Memory B cell (primary cell): ENCODE measurements around the gene RNASE3.
A peak's percentile ranks its signal among the peaks of the same experiment; 100 is the strongest.
"Not testable (repeated sequence)": the region's sequence is repeated elsewhere in the genome, so short reads cannot be mapped to it uniquely, and the experiment has no call there.

Source experiments
- ATAC-seq: fragments of 150-1000 bp; cut with Tn5 transposase; 2 replicates; pipeline ENCODE4 v1.10.0; 2021; ENCODE audit warnings: low read depth, mild to moderate bottlenecking, moderate library complexity
- DNase-seq, 2 donors: peaks; one replicate each; pipeline ENCODE4 v3.0.0; 2022; ENCODE audit warnings: low spot score in 2 of 2
- H3K27ac Mint-ChIP-seq: one replicate; pipeline ENCODE4 v1.8.0; 2022; ENCODE audit warnings: mild to moderate bottlenecking, moderate library complexity, mixed read lengths
- H3K27me3 Mint-ChIP-seq: one replicate; pipeline ENCODE4 v1.8.0; 2022; ENCODE audit warnings: mixed read lengths
- H3K36me3 Mint-ChIP-seq: one replicate; pipeline ENCODE4 v1.8.0; 2022; ENCODE audit warnings: mild to moderate bottlenecking, mixed read lengths
- H3K4me1 Mint-ChIP-seq: one replicate; pipeline ENCODE4 v1.8.0; 2022; ENCODE audit warnings: mixed read lengths
- H3K4me3 Mint-ChIP-seq: one replicate; pipeline ENCODE4 v1.8.0; 2022; ENCODE audit warnings: mild to moderate bottlenecking, moderate library complexity, mixed read lengths
- H3K9me3 Mint-ChIP-seq: one replicate; pipeline ENCODE4 v1.8.0; 2022; ENCODE audit warnings: mixed read lengths

The RNASE3 gene

DNA sequence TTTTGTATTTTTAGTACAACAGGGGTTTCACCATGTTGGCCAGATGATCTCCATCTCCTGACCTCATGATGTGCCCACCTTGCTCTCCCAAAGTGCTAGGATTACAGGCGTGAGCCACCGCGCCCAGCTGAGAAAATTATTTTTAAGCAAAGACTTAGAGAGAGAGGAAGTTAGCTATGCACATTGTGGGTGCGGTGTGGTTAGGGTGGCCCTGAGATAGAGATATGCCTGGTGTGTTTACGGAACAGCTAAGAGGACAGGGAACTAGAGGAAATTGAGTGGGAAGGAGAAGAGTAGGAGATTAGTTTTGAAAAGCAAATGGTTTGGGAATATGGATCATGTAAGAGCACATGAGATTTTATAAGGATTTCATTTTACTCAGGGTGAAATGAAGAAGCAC lies 10.0 kb upstream of the RNASE3 start:
- not testable (repeated sequence) for H3K27me3 Mint-ChIP-seq, DNase-seq, H3K27ac Mint-ChIP-seq, H3K4me3 Mint-ChIP-seq, H3K9me3 Mint-ChIP-seq, H3K36me3 Mint-ChIP-seq
- peak; percentile 27 for ATAC-seq
- peaks cover 10% of the 10 kb centered on the region for H3K4me1 Mint-ChIP-seq

DNA sequence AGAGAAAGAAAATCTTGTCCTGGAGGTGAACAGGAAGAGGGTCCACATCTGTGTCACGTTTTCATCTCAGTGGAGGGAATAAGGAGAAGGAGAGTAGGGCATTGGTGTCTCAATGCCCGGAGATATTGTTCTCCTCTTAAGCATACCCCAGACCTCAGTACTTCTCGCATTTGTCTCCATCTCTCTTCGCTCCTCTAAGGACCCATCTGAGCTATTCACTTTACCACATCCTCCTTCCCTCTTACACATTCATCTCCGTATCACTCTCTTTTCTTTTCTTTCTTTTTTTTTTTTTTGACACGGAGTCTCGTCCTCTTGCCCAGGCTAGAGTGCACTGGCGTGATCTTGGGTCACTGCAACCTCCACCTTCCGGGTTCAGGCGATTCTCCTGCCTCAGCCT lies 8.4 kb upstream of the RNASE3 start:
- ATAC-seq, H3K27me3 Mint-ChIP-seq, DNase-seq, H3K27ac Mint-ChIP-seq, H3K36me3 Mint-ChIP-seq, H3K4me3 Mint-ChIP-seq, H3K9me3 Mint-ChIP-seq: not testable (repeated sequence)
- peaks cover 10% of the 10 kb centered on the region for H3K4me1 Mint-ChIP-seq

DNA sequence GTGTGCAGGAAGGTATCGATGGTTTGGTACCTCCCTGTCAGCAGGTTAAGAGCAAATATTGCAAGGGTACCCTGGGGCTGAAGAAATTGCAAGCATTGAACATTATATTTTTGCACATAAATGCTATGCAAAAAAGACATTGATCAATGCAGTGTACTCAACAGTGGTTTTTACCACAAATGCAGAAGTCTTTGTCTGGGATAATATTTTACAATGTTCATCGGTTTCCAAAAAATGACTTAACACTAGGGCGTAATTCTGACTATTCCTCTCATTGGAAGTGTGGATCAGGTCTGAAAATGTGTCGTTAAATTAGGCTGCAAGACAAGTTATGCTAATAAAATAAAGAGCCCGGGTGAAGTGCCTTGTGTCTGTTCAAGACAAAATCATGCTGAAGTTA lies 2.8 kb upstream of the RNASE3 start:
- not testable (repeated sequence) for H3K27me3 Mint-ChIP-seq, H3K4me1 Mint-ChIP-seq, ATAC-seq, H3K4me3 Mint-ChIP-seq, H3K36me3 Mint-ChIP-seq, H3K27ac Mint-ChIP-seq, DNase-seq, H3K9me3 Mint-ChIP-seq

DNA sequence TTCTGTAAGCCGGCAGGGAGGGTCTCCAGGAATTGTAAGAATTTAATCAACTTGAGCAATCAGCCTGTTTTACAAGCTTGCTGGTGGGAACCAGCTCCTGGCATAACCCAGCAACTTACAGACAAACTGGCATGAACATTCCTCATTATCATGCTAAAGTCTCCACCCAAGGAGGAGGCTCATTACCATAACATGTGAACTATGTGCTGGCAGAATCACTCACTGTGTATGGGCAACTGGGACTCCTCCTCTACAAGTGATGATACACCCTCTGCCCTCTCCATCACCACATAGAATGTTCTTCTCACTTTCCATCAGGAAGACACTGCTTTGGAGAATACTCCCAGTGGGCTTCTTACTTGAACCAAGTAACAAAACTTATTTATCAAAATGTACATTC lies 4.1 kb downstream of the RNASE3 start:
- not testable (repeated sequence) for H3K4me1 Mint-ChIP-seq, H3K27ac Mint-ChIP-seq, H3K4me3 Mint-ChIP-seq, ATAC-seq, DNase-seq, H3K36me3 Mint-ChIP-seq, H3K9me3 Mint-ChIP-seq
- peaks cover 27% of the 10 kb centered on the region for H3K27me3 Mint-ChIP-seq

DNA sequence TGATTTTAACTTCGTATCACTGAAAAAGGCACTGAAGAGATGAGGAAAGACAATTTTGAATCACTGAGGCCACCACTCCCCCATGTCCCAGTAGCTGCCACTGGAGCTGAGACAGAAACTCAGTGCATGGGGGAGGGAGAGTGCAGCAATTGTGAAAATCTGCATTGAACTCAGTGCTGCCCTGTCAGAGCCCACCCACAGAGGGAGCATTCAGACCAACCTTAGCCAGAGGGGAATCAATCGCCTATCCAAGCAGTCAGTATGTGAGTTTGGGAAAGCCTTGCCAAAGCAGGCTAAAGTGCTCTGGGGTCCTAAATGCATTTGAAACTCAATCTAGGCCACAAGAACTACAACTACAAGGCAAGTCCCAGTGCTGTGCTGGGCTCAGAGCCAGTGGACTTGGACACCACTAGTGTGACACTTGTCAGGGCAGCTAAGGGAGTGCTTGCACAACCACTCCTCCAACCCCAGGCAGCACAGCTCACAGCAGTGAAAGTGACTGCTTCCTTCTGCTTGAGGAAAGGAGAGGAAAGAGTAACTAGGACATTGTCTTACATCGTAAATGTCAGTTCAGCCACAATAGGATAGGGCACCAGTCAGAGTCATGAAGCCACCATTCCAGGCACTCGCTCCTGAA lies 13.3 kb downstream of the RNASE3 start:
- ATAC-seq (no peak), DNase-seq (no peak)
- no peak overlapping the region for H3K4me3 Mint-ChIP-seq
- peaks cover 1% of the 10 kb centered on the region for H3K36me3 Mint-ChIP-seq
- H3K27ac Mint-ChIP-seq = no peak overlapping the region
- H3K27me3 Mint-ChIP-seq = peaks cover 12% of the 10 kb centered on the region
- peaks cover 1% of the 10 kb centered on the region for H3K9me3 Mint-ChIP-seq
- no peaks in the 10 kb centered on the region for H3K4me1 Mint-ChIP-seq

DNA sequence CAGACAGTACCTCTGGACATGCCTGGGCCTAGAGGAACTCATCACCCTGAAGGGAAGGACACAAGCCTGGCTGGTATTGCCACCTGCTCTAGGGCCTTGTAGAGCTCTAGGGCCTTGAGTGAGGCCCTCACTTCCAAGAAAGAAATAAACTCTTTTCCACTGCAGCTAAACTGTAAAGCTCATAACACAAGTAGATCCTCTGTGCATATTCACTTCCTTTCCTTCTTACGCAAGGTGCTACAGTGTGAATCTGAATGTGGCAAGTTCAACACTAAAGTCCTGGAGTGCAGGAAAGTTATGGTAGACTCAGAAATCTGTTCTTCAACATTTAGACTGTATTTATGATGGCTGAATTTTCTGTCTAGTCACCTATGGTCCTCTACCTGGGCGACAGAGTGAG lies 14.5 kb downstream of the RNASE3 start:
- ATAC-seq (no peak), DNase-seq (no peak)
- Mint-ChIP-seq H3K36me3 (peaks cover 1% of the 10 kb centered on the region), H3K4me3 (no peak overlapping the region), H3K9me3 (no peaks in the 10 kb centered on the region), H3K27ac (no peak overlapping the region), H3K4me1 (no peaks in the 10 kb centered on the region), H3K27me3 (peaks cover 9% of the 10 kb centered on the region)

DNA sequence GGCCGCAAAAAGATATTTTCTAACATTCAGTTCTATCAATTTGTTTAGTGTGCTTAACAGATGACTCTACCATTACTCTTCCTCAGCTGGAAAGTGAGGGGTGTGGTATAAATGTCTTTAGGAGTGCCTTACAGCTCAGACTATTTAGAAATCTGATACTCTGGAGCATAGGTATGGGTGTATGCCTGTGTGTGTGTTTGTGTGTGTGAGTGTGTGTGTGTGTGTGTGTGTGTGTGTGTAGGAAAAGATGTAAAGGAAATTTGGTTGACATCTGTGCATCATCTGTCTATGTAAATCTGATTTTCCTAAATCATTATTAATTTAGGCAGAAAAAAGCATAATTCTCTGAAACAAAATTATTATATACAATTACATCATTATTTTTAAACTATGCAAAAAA lies 16.0 kb downstream of the RNASE3 start:
- no peaks in the 10 kb centered on the region for H3K9me3 Mint-ChIP-seq
- no peak for DNase-seq
- no peak for ATAC-seq
- H3K27ac Mint-ChIP-seq = no peak overlapping the region
- peaks cover 1% of the 10 kb centered on the region for H3K36me3 Mint-ChIP-seq
- H3K4me1 Mint-ChIP-seq = no peaks in the 10 kb centered on the region
- peaks cover 7% of the 10 kb centered on the region for H3K27me3 Mint-ChIP-seq
- no peak overlapping the region for H3K4me3 Mint-ChIP-seq

DNA sequence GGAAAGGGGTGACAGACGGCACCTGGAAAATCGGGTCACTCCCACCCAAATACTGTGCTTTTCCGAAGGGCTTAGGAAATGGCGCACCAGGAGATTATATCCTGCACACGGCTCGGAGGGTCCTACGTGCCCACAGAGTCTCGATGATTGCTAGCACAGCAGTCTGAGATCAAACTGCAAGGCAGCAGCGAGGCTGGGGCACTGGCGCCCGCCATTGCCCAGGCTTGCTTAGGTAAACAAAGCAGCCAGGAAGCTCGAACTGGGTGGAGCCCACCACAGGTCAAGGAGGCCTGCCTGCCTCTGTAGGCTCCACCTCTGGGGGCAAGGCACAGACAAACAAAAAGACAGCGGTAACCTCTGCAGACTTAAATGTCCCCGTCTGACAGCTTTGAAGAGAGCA lies 19.6 kb downstream of the RNASE3 start:
- H3K9me3 Mint-ChIP-seq, H3K36me3 Mint-ChIP-seq, H3K4me1 Mint-ChIP-seq, H3K4me3 Mint-ChIP-seq, ATAC-seq, DNase-seq, H3K27ac Mint-ChIP-seq: not testable (repeated sequence)
- H3K27me3 Mint-ChIP-seq = peaks cover 11% of the 10 kb centered on the region

DNA sequence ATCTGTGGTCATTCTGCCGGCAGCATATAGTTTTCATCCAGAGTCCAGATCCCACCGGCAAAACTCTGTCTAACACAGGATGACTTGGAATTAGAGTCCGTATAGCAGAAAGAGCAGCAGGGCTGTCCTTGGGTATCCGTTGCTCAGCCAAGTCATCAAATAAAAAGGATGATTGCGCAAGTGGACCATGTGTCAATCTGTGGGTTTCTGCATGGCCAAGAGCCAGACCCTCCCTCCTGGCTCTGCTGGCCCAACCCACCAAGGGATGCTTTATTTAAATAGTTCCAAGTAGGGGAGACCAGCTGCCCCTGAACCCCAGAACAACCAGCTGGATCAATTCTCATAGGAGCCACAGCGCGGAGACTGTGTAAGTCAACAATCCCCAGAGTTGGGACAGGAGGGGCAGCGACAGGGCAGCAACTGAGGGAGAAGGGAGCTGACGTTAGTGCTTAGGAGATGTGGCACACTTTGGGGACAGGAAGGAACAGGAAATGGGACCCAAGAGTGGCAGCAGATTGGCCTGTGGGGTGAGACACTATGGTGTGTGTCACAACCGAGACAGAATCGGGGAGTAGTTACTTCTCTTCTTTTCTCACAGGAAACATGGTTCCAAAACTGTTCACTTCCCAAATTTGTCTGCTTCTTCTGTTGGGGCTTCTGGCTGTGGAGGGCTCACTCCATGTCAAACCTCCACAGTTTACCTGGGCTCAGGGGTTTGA lies 28.0 kb downstream of the RNASE3 start:
- ATAC-seq, DNase-seq, H3K4me3 Mint-ChIP-seq, H3K9me3 Mint-ChIP-seq, H3K27ac Mint-ChIP-seq, H3K36me3 Mint-ChIP-seq, H3K4me1 Mint-ChIP-seq: not testable (repeated sequence)
- peaks cover 21% of the 10 kb centered on the region for H3K27me3 Mint-ChIP-seq

DNA sequence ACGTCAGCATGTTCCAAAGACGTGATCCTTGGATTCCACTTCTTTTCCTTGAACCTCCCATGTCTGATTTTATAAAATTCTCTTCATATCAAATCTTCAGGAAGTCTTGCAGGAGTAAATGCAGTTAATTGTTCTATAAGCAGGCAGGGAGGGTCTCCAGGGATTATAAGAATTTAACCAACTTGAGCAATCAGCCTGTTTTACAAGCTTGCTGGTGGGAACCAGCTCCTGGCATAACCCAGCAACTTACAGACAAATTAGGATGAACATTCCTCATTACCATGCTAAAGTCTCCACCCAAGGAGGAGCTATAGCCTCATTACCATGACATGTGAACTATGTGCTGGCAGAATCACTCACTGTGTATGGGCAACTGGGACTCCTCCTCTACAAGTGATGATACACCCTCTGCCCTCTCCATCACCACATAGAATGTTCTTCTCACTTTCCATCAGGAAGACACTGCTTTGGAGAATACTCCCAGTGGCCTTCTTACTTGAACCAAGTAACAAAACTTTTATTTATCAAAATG lies 32.6 kb downstream of the RNASE3 start:
- peaks cover 17% of the 10 kb centered on the region for H3K27me3 Mint-ChIP-seq
- ATAC-seq, H3K27ac Mint-ChIP-seq: not testable (repeated sequence)

DNA sequence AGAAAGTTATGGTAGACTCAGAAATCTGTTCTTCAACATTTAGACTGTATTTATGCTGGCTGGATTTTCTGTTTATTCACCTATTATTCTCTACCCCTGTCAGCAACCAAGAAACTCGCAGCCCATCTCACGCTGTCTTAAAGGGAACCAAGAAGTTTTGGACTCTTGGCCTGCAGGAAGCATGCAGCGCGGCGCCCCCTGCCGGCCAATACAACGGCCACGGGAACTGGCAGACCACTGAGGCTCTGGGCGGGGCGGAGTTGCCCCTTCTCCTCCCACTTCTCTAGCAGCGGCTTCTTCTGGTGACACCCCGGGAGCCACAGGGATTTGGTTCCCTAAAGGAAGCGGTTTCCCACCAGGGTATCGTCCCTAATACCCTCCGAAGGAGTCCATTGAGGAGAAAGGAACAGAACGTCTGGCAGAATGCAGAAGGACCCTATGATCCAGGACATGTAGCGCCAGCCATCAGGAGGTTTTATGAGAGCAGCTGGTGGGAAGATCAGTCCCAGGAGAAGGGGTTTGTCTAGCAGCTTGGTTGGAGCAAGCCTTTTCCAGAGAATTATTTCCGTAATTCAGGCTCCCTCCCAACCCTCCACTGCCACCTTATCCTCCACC lies 43.1 kb downstream of the RNASE3 start:
- H3K27ac Mint-ChIP-seq = no peak overlapping the region
- H3K4me3 Mint-ChIP-seq = no peak overlapping the region
- H3K9me3 Mint-ChIP-seq = no peaks in the 10 kb centered on the region
- no peak for ATAC-seq
- H3K36me3 Mint-ChIP-seq = no peaks in the 10 kb centered on the region
- peaks cover 14% of the 10 kb centered on the region for H3K27me3 Mint-ChIP-seq
- no peak for DNase-seq
- peaks cover 9% of the 10 kb centered on the region for H3K4me1 Mint-ChIP-seq

More for the DNA sequence above, 32.6 kb downstream of the RNASE3 start:
- H3K4me1 Mint-ChIP-seq, H3K9me3 Mint-ChIP-seq, H3K4me3 Mint-ChIP-seq, DNase-seq, H3K36me3 Mint-ChIP-seq: not testable (repeated sequence)

DNA sequence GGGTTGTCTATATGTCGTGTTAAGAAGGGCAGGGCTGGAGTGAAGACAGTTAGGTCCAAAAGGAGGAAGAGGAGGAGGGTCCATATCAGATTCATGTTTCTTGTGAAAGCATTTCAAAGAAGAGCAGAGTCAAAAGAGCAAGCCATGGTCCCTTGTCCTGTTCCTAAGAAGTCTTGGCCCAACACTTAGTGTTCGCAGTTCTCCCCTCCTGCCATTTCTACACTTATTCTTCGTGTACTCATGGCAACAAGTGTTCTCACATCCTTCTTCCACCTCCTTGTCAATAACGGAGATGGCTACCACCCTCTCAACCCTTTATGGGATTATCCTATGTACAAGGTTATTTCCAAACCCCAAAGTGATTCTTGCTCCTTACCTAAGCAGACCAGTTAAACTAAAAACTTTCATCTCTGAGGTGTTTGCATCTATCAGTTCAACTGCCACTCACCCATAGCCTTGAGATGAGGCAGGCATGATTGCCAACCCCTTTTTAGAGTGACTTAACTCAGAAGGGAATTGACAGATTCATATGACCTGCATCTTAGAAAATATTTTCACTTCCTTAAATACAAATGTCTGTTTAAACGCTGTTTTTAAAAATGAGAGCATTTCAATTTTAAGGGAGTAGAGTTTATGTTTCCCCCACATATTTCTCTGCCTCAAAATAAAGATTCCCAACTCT lies 44.3 kb downstream of the RNASE3 start:
- Mint-ChIP-seq H3K27ac (peak overlapping the region; percentile 13), H3K9me3 (no peaks in the 10 kb centered on the region), H3K27me3 (peaks cover 11% of the 10 kb centered on the region), H3K4me3 (no peak overlapping the region), H3K36me3 (no peaks in the 10 kb centered on the region), H3K4me1 (peaks cover 9% of the 10 kb centered on the region)
- ATAC-seq (peak; percentile 92), DNase-seq (peak in 1 of 2 donors; percentile 8)
